GM12872 (cell line): ENCODE measurements around the gene NAALADL1.

Experiments used
- CTCF ChIP-seq: IDR thresholded peaks from 3 replicates; pipeline ENCODE4 v1.5.1; 2011; ENCODE audit warnings: low read depth, mild to moderate bottlenecking, low read length, moderate library complexity; ENCODE audit not compliant: insufficient read depth

NAALADL1 gene

GRCh38 chr11:65078151-65078550, 19.8 kb upstream of the NAALADL1 start:
- TF ChIP-seq CTCF = peak; percentile 89

DNA sequence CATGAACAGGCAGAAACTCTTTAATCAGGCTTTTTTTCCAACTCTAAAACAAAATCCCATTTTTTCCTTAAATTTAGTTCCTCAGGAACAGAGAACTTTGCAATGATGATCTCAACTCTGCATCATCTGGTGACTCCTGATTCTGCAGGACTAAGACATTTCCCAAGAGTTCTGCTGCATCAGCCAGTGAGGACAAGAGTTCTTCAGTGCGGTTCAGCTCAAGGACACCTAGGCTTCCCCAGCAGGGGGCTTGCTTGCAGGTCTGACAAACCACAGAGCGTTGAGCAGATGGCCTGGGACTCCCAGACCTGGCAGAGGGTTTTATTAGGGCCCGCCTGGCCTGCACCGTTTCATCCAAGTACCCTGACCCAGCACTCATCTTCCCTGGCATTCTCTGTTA, 19.1 kb upstream of the NAALADL1 start:
- TF ChIP-seq CTCF = no peak

GRCh38 chr11:65072631-65072966, 14.2 kb upstream of the NAALADL1 start:
- no peak for TF ChIP-seq CTCF

GRCh38 chr11:65071907-65072630, 13.7 kb upstream of the NAALADL1 start:
- no peak for TF ChIP-seq CTCF

GRCh38 chr11:65069217-65069616, 10.9 kb upstream of the NAALADL1 start:
- no peak for TF ChIP-seq CTCF

DNA sequence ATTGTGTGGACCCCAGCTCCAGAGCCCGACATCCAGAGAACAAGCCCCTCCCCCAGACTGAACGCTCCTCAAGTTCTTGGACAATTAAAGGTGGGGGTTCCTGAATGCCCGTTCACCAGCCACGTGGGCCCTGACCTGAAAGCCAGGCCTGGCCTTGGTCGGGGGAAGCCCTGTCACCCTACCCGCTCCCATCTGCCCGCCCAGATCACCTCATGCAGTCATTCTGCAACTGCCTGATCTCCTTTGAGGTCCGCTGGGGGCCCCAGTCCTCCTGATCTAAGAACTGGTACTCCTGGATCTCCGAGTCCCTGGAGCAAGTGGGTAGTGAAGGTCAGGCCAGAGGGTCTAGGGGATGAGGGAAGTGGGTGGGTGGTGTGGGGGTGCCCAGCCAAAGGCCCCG, 9.1 kb upstream of the NAALADL1 start:
- no peak for TF ChIP-seq CTCF

DNA sequence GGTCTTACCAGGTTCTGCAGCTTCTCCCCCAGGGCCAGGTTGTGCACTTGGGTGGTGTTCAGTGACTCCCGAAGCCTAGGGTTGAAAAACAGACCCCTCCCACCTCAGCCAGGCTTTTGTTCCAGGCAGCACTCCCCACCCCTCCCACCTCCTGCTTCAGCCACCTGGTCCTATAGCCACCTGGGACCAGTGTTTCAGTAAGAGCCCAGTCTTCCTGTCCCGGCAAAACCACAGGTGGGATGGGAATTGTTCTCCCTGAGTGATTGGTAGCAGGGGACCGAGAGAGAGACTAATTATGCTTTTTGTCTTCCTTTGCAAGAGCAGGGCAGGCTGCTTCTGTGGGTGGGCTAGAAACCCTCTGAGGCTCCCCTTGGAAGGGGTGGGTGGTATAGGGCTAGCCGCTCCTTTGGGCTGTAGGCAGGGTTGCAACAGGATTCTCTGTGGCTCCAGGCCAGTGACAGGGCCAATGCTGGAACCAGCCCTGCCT, 8.5 kb upstream of the NAALADL1 start:
- TF ChIP-seq CTCF = no peak
